OCI-LY7 (cell line): Measurements from ENCODE around the gene C10orf95. TPM values are rescaled to one million over a fixed set of nuclear protein-coding genes. Genes with fewer than 3 reads are reported as not detected.

ENCODE experiments used
- BruUV-seq: library from RNA; stranded (reverse); fragments of 400-500 nt; replicated peaks from 2 replicates; lab custom pipeline; 2021; lab: Mats Ljungman, UMichigan
- CTCF ChIA-PET: fragments of 300-600 bp; sonication (Branson Sonifier 250); formaldehyde crosslinking; loops from one replicate; lab custom pipeline; 2022; ENCODE audit warnings: antibody characterized with exemption; ENCODE audit not compliant: unreplicated experiment; lab: Charles Lee
- POLR2A ChIA-PET: fragments of 300-600 bp; sonication (Branson Sonifier 250); formaldehyde crosslinking; loops from one replicate; lab custom pipeline; 2022; ENCODE audit warnings: antibody characterized with exemption; lab: Charles Lee
- DNase-seq: peaks from one replicate; pipeline ENCODE4 v3.0.0-alpha.2; 2015; ENCODE audit warnings: low spot score
- H2AFZ ChIP-seq: fragments of 200-600 bp; sonication (generic), shearing (Covaris generic); 2 replicates; pipeline ENCODE4 v1.6.1; 2014; ENCODE audit warnings: mild to moderate bottlenecking, antibody characterized with exemption, low read length, moderate library complexity
- H3K27ac ChIP-seq: fragments of 200-600 bp; sonication (generic); 2 replicates; pipeline ENCODE4 v1.5.1; 2014; ENCODE audit warnings: mixed run types, low read depth, mild to moderate bottlenecking, moderate library complexity, low read length, inconsistent platforms; ENCODE audit not compliant: poor library complexity, severe bottlenecking
- H3K36me3 ChIP-seq: fragments of 200-600 bp; sonication (generic); 2 replicates; pipeline ENCODE4 v1.6.1; 2014; ENCODE audit warnings: mild to moderate bottlenecking, antibody characterized with exemption, low read length, moderate library complexity, mixed read lengths; ENCODE audit not compliant: insufficient read depth
- H3K4me1 ChIP-seq: fragments of 200-600 bp; sonication (generic); 2 replicates; pipeline ENCODE4 v1.5.1; 2014; ENCODE audit warnings: mild to moderate bottlenecking, low read length; ENCODE audit not compliant: insufficient read depth, poor library complexity, severe bottlenecking
- H3K4me2 ChIP-seq: fragments of 200-600 bp; sonication (generic); 2 replicates; pipeline ENCODE4 v1.6.1; 2014; ENCODE audit warnings: mild to moderate bottlenecking, low read length
- H3K4me3 ChIP-seq: fragments of 200-600 bp; sonication (generic); 2 replicates; pipeline ENCODE4 v1.5.1; 2014; ENCODE audit warnings: mild to moderate bottlenecking, low read depth, low read length; ENCODE audit not compliant: poor library complexity, severe bottlenecking
- H3K79me2 ChIP-seq: fragments of 200-600 bp; sonication (generic); 2 replicates; pipeline ENCODE4 v1.6.1; 2016; ENCODE audit warnings: low read depth, mild to moderate bottlenecking, low read length, moderate library complexity, mixed read lengths; ENCODE audit not compliant: insufficient read depth
- H3K9me2 ChIP-seq: fragments of 200-600 bp; sonication (generic); 2 replicates; pipeline ENCODE4 v1.6.1; 2016; ENCODE audit warnings: mild to moderate bottlenecking, low read length, mixed read lengths; ENCODE audit not compliant: insufficient read depth
- H3K9me3 ChIP-seq: fragments of 200-600 bp; sonication (generic); 2 replicates; pipeline ENCODE4 v1.6.1; 2014; ENCODE audit warnings: mild to moderate bottlenecking, mixed run types, low read length, mixed read lengths
- H4K20me1 ChIP-seq: fragments of 200-600 bp; sonication (generic); 2 replicates; pipeline ENCODE4 v1.6.1; 2014; ENCODE audit warnings: mild to moderate bottlenecking, antibody characterized with exemption, low read length, moderate library complexity, mixed read lengths; ENCODE audit not compliant: insufficient read depth
- EZH2phosphoT487 ChIP-seq: fragments of 200-600 bp; sonication (generic); IDR thresholded peaks from 2 replicates; pipeline ENCODE4 v1.6.1; 2018; ENCODE audit warnings: low read depth, borderline replicate concordance, mild to moderate bottlenecking, mixed run types, antibody characterized with exemption, low read length, moderate library complexity, mixed read lengths
- intact Hi-C: fragments of 100-400 bp; cut with micrococcal nuclease; formaldehyde crosslinking; loops from one replicate; pipeline ENCODE4 v1.10.0; 2022; ENCODE audit not compliant: unreplicated experiment
- total RNA-seq, 2 experiments: library from RNA; depleted of rRNA in 1 of 2; stranded (reverse); fragments of >200 nt in 1 of 2; shearing (Covaris generic) in 1 of 2; gene quantifications; 2 replicates each; pipeline ENCODE4 v1.2.3, GENCODE V29; 2014 to 2022
- TF ChIP-seq, protein P1 (sequence below): fragments of 200-600 bp; sonication (generic); conservative IDR thresholded peaks from 2 replicates; pipeline ENCODE4 v1.5.1; 2014; ENCODE audit warnings: mild to moderate bottlenecking, antibody characterized with exemption, low read length, moderate library complexity, mixed read lengths

Gene C10orf95
- total RNA-seq, 2 experiments from 2014 or later, result 0.67 to 3.3 TPM

DNA sequence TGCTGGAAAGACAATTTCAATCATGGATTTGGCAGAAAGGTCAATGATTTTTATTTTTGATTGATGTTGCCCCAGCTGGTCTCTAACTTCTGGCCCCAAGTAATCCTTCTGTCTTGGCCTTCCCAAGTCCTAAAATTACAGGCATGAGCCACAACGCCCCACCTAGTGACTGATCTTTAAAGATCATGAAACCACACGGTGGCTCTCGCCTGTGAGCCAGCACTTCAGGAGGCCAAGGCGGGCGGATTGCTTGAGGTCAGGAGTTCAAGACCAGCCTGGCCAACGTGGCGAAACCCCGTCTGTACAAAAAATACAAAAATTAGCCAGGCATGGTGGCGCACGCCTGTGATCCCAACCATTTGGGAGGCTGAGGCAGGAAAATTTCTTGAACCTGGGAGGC, 12.6 kb upstream of the C10orf95 start:
- peak overlapping the region; percentile 97 for H3K4me2 ChIP-seq
- peaks cover 5% of the 10 kb centered on the region; the same call in 1 of the 2 replicates for H3K36me3 ChIP-seq
- no peak overlapping the region for H2AFZ ChIP-seq
- peak overlapping the region; percentile 78 for H3K4me3 ChIP-seq
- H4K20me1 ChIP-seq, result no peaks in the 10 kb centered on the region
- peaks cover 29% of the 10 kb centered on the region for H3K4me1 ChIP-seq
- no peak for TF ChIP-seq EZH2phosphoT487
- TF ChIP-seq, protein P1, sequence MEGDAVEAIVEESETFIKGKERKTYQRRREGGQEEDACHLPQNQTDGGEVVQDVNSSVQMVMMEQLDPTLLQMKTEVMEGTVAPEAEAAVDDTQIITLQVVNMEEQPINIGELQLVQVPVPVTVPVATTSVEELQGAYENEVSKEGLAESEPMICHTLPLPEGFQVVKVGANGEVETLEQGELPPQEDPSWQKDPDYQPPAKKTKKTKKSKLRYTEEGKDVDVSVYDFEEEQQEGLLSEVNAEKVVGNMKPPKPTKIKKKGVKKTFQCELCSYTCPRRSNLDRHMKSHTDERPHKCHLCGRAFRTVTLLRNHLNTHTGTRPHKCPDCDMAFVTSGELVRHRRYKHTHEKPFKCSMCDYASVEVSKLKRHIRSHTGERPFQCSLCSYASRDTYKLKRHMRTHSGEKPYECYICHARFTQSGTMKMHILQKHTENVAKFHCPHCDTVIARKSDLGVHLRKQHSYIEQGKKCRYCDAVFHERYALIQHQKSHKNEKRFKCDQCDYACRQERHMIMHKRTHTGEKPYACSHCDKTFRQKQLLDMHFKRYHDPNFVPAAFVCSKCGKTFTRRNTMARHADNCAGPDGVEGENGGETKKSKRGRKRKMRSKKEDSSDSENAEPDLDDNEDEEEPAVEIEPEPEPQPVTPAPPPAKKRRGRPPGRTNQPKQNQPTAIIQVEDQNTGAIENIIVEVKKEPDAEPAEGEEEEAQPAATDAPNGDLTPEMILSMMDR, result no peak
- H3K9me2 ChIP-seq, result no peaks in the 10 kb centered on the region
- no peak for DNase-seq
- H3K9me3 ChIP-seq, result no peaks in the 10 kb centered on the region
- TSS peak; percentile 47 for BruUV-seq
- ChIA-PET POLR2A (interaction anchor here (0.6 to 4.6 kb wide), 4 partner anchors 13 to 252 kb away, joined by 4 to 49 read pairs (median 6); partner anchors contain the start of genes C10orf95 and CUEDC2), CTCF (interaction anchor here (1.5 kb wide), 1 partner anchor 15 kb away, joined by 4 read pairs; no protein-coding TSS in a partner anchor)
- intact Hi-C loops, result loop anchor here (5.0 kb wide), 1 partner anchor 67 kb away; the partner anchor contains the start of gene NFKB2
- H3K79me2 ChIP-seq, result peaks cover 18% of the 10 kb centered on the region; the same call in 1 of the 2 replicates
- peak overlapping the region; percentile 73 for H3K27ac ChIP-seq

DNA sequence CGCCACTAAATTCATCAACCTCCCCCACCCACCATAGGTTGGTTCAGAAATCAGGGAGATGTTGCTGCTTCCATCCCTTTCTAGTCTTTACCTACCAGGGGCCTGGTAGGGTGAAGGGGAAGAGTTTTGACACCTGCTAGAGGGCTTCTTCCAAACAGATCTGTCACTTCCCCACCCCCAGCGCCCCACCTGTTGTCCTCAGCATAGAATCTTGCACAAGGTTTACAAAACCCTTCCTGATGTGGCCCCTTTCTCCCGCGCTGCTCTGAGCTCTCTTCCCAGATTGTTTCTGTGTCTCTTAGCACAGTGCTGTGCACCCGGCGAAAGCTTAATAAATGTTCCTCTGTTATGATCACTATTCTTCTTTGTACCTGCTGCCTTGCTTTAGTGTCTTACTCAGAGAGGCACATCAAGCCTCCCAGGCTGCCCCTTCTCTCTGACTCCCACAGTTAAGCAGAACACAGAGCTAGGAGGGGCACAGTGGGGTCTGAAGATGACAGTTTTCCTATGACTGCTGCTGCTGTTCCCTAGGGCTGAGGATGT, 11.2 kb upstream of the C10orf95 start:
- peak; percentile 37 for DNase-seq
- Histone ChIP-seq H3K4me2 (peak overlapping the region; percentile 97), H3K36me3 (no peaks in the 10 kb centered on the region), H3K27ac (peak overlapping the region; percentile 73), H3K79me2 (peaks cover 18% of the 10 kb centered on the region; the same call in 1 of the 2 replicates), H4K20me1 (no peaks in the 10 kb centered on the region), H3K9me3 (no peaks in the 10 kb centered on the region), H2AFZ (no peak overlapping the region), H3K9me2 (no peaks in the 10 kb centered on the region), H3K4me1 (peaks cover 29% of the 10 kb centered on the region), H3K4me3 (peak overlapping the region; percentile 78)
- no peak for TF ChIP-seq EZH2phosphoT487
- TF ChIP-seq, protein P1, result no peak
- intact Hi-C loops, result loop anchor here (5.0 kb wide), 1 partner anchor 65 kb away; the partner anchor contains the start of gene NFKB2
- ChIA-PET POLR2A (interaction anchor here (2.1 to 4.6 kb wide), 3 partner anchors 12 to 42 kb away, joined by 6 to 49 read pairs (median 9); partner anchors contain the start of genes C10orf95, CUEDC2 and FBXL15), CTCF (interaction anchor here (1.5 kb wide), 1 partner anchor 13 kb away, joined by 4 read pairs; no protein-coding TSS in a partner anchor)
- BruUV-seq, result no TSS peak
